Heart right ventricle (tissue), 16 donors: Measurements from ENCODE around the gene C2. TPM values are rescaled to one million over a fixed set of nuclear protein-coding genes. Genes with fewer than 3 reads are reported as not detected.

Source experiments
- ATAC-seq, 8 donors: fragments of 200-7000 bp; cut with Tn5 transposase; one replicate each; pipeline ENCODE4 v1.9.1; 2020; ENCODE audit warnings: mild to moderate bottlenecking in 8 of 8, moderate library complexity in 8 of 8, moderate number of reproducible peaks in 1 of 8
- DNase-seq, 2 donors: peaks; one replicate each; pipeline ENCODE4 v3.0.0-alpha.2; 2020
- H3K27ac ChIP-seq, 10 donors: fragments of 200-600 bp; sonication (generic) in 2 of 10; one replicate each; pipeline versions ENCODE4 v1.5.0 to v1.8.0; 2020 to 2022; ENCODE audit warnings: mild to moderate bottlenecking in 3 of 10
- H3K27me3 ChIP-seq, 7 donors: fragments of 200-600 bp; one replicate each; pipeline ENCODE4 v1.8.0; 2021 to 2022; ENCODE audit warnings: mild to moderate bottlenecking in 2 of 7
- H3K36me3 ChIP-seq, 9 donors: fragments of 200-600 bp; sonication (generic) in 1 of 9; one replicate each; pipeline versions ENCODE4 v1.5.0 to v1.8.0; 2020 to 2022; ENCODE audit warnings: mild to moderate bottlenecking in 2 of 9
- H3K4me1 ChIP-seq, 9 donors: fragments of 200-600 bp; sonication (generic) in 1 of 9; one replicate each; pipeline versions ENCODE4 v1.5.0 to v1.8.0; 2020 to 2022; ENCODE audit warnings: mild to moderate bottlenecking in 4 of 9
- H3K4me3 ChIP-seq, 10 donors: fragments of 200-600 bp; sonication (generic) in 2 of 10; one replicate each; pipeline versions ENCODE4 v1.5.0 to v1.8.0; 2020 to 2022; ENCODE audit warnings: mild to moderate bottlenecking in 7 of 10, moderate library complexity in 2 of 10
- H3K9me3 ChIP-seq, 11 donors: fragments of 200-600 bp in 10 of 11; sonication (generic) in 2 of 11; one replicate each; pipeline versions ENCODE4 v1.5.0 to v1.8.0; 2013 to 2022; ENCODE audit warnings: mild to moderate bottlenecking in 2 of 11, control low read depth in 1 of 11, moderate library complexity in 1 of 11
- WGBS, 2 donors: extraction: QIAGEN DNeasy Blood & Tissue Kit; methylation state at CpG; one replicate each; pipeline ENCODE4 v1.1.7; 2013; ENCODE audit warnings: inconsistent platforms in 1 of 2; 5-methylcytosine and 5-hydroxymethylcytosine counted together
- intact Hi-C, 10 donors: fragments of 100-400 bp; cut with DNase I; formaldehyde crosslinking; loops; one replicate each; pipeline versions ENCODE4 v1.11.1 to v1.14.2; 2022
- polyA plus RNA-seq, 2 donors: library from polyadenylated mRNA; stranded (reverse); fragments of 200-250 nt; gene quantifications; one replicate each; pipeline ENCODE4 v1.2.3, GENCODE V29; 2013
- total RNA-seq, 10 donors: library from RNA; stranded (reverse); fragmentation: NEBNext Ultra II Directional in 3 of 10; extraction: Animal tissue kit (Norgen Biotek cat#: 25700) in 3 of 10; gene quantifications; one replicate each; pipeline versions ENCODE4 v1.2.1 to v1.2.4, GENCODE V29; 2021 to 2023
- TF ChIP-seq, protein P1 (sequence below), 9 donors: fragments of 200-600 bp; sonication (generic) in 2 of 9; IDR thresholded peaks; one replicate each; pipeline versions ENCODE4 v1.5.0 to v1.8.0; 2021 to 2022; ENCODE audit warnings: antibody characterized with exemption in 9 of 9, mild to moderate bottlenecking in 5 of 9, moderate library complexity in 1 of 9
- donor health status: Arrhythmogenic right ventricular cardiomyopathy.
- donor health status: ischemic (EF 13 %, LVEDD 7.1; RV severe dilation, severe dysfunction).
- donor health status: healthy with polysubstance abuse.
- donor health status: DM: no; HTN: yes; CAD: no.
- donor health status: DM: no; HTN: no; CAD: no.
- donor health status: ischemic (EF 25% LVEDD 6.9; RV normal size, moderate dysfunction).
- donor health status: ischemic (EF 25% LVEDD 5.7; RV mildly dilated, moderate dysfunction).
- donor health status: healthy.
- donor health status: DM: yes; HTN: yes; CAD: no.
- donor health status: Ischemic cardiomyopathy.
- donor health status: ischemic (EF 35%, LVEDD 5.7; RV mildly dilated, moderate dysfunction).
- donor health status: nonischemic (EF 11% LVEDD 7.7; RV severe dilation, severe dysfunction).
- donor health status: DM: yes; HTN: yes; CAD: no.
- donor health status: PGD.
- donor health status: ischemic (EF 29% LVEDD 5.4; RV normal size, mild dysfunction).
- donor health status: nonischemic (EF 23%, LVEDD 6.1; RV moderate dilation, normal function).

The C2 gene
- total and polyA plus RNA-seq, 12 donors = 1.1 to 63.0 (median 3.7) TPM

- intact Hi-C loops = loop anchor here in 9 of 10 donors (1.0 to 10.0 kb wide), 6 partner anchors 13 to 414 kb away; partner anchors contain the start of genes ZBTB12 (in 5 of the 9), ATP6V1G2 (in 3 of the 9), DDX39B (in 3 of the 9) and DXO (in 3 of the 9)
- H3K36me3 ChIP-seq = peaks cover 0 to 74% (median 59%) of the 10 kb centered on the region in 9 donors
- DNase-seq = peak; percentile 98
- WGBS, 2 donors = 0 to 1% methylated on average over 57 to 59 of the region's 59 CpGs
- no peaks in the 10 kb centered on the region for H3K27me3 ChIP-seq
- H3K4me1 ChIP-seq = peaks cover 6 to 27% (median 20%) of the 10 kb centered on the region in 9 donors
- TF ChIP-seq, protein P1, sequence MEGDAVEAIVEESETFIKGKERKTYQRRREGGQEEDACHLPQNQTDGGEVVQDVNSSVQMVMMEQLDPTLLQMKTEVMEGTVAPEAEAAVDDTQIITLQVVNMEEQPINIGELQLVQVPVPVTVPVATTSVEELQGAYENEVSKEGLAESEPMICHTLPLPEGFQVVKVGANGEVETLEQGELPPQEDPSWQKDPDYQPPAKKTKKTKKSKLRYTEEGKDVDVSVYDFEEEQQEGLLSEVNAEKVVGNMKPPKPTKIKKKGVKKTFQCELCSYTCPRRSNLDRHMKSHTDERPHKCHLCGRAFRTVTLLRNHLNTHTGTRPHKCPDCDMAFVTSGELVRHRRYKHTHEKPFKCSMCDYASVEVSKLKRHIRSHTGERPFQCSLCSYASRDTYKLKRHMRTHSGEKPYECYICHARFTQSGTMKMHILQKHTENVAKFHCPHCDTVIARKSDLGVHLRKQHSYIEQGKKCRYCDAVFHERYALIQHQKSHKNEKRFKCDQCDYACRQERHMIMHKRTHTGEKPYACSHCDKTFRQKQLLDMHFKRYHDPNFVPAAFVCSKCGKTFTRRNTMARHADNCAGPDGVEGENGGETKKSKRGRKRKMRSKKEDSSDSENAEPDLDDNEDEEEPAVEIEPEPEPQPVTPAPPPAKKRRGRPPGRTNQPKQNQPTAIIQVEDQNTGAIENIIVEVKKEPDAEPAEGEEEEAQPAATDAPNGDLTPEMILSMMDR (IDR thresholded peaks at IDR 0.05) = no peak
- H3K9me3 ChIP-seq = no peaks in the 10 kb centered on the region
- ATAC-seq = peak; percentile 98 to 100 (median 100)
- peak within 1 kb of the TSS; percentile 60 to 99 (median 90) for H3K4me3 ChIP-seq
- peak within 1 kb of the TSS; percentile 54 to 95 (median 90) for H3K27ac ChIP-seq
These were observed 31.5 kb downstream of the C2 start, which contains the start of the genes NELFE and SKIC2 for GRCh38 chr6:31958741-31959739. TSS of gene NELFE (minus strand) at chr6:31958971. CDS start at chr6:31958446, 525 bp downstream. TSS of gene SKIC2 (plus strand) at chr6:31959175. CDS start at chr6:31959193, 18 bp downstream.

DNA sequence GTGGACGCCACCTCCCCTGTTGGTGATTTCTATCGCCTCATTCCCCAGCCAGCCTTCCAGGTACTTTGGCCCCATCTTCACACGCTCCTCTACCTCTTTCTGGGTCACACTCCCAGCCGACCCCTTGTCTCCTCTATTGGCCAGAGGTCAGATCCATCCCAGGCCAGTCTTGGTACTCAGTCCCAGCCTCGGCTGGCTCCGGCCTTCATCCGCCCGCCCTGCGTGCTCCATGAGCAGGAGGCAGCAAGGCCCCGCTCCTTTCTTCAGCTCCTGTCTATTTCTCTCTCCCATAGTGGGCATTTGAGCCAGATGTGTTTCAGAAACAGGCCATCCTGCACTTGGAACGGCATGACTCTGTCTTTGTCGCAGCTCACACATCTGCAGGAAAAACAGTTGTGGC lies 34.1 kb downstream of the C2 start:
- H3K36me3 ChIP-seq = peaks cover 0 to 74% (median 54%) of the 10 kb centered on the region in 9 donors
- no peaks in the 10 kb centered on the region for H3K9me3 ChIP-seq
- WGBS, 2 donors = 95 to 96% methylated on average over 12 of the region's 12 CpGs
- DNase-seq (no peak), ATAC-seq (no peak)
- TF ChIP-seq, protein P1 (IDR thresholded peaks at IDR 0.05) = no peak
- H3K4me1 ChIP-seq = peaks cover 6 to 27% (median 20%) of the 10 kb centered on the region in 9 donors
- H3K27ac ChIP-seq = no peak overlapping the region
- intact Hi-C loops = no loop called here
- H3K27me3 ChIP-seq = no peaks in the 10 kb centered on the region
- no peak overlapping the region for H3K4me3 ChIP-seq

DNA sequence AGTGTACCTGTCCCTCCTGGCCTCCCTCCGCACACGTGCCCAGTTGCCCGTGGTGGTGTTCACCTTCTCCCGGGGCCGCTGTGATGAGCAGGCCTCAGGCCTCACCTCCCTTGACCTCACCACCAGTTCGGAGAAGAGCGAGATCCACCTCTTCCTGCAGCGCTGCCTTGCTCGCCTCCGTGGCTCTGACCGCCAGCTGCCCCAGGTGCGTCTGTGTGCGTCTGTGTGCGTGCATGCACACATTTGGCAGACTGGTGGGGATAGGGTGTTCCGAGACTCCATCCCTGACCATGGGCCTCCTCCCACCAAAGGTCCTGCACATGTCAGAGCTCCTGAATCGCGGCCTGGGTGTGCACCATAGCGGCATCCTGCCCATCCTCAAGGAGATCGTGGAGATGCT lies 36.4 kb downstream of the C2 start:
- no peak for DNase-seq
- no peak for ATAC-seq
- no peak overlapping the region for H3K27ac ChIP-seq
- peaks cover 0 to 89% (median 74%) of the 10 kb centered on the region in 9 donors for H3K36me3 ChIP-seq
- no peak overlapping the region for H3K4me3 ChIP-seq
- H3K27me3 ChIP-seq = no peaks in the 10 kb centered on the region
- whole genome bisulfite sequencing, 2 donors = 96% methylated on average over 19 of the region's 19 CpGs
- no peaks in the 10 kb centered on the region for H3K9me3 ChIP-seq
- intact Hi-C loops = no loop called here
- TF ChIP-seq, protein P1 (IDR thresholded peaks at IDR 0.05) = no peak
- peaks cover 0 to 13% (median 9%) of the 10 kb centered on the region in 9 donors for H3K4me1 ChIP-seq

GRCh38 chr6:31965700-31966099 lies 38.2 kb downstream of the C2 start:
- no peaks in the 10 kb centered on the region for H3K9me3 ChIP-seq
- no peak overlapping the region for H3K4me3 ChIP-seq
- TF ChIP-seq, protein P1 (IDR thresholded peaks at IDR 0.05) = no peak
- H3K27ac ChIP-seq = no peak overlapping the region
- H3K36me3 ChIP-seq = peaks cover 0 to 100% (median 68%) of the 10 kb centered on the region in 9 donors
- peaks cover 0 to 8% (median 4%) of the 10 kb centered on the region in 9 donors for H3K4me1 ChIP-seq
- no peaks in the 10 kb centered on the region for H3K27me3 ChIP-seq
- intact Hi-C loops = no loop called here
- DNase-seq (no peak), ATAC-seq (no peak)
- 89 to 92% methylated on average over 13 of the region's 13 CpGs for WGBS, 2 donors
